IMR-90 (cell line): ENCODE data around the gene RGP1. TPM values are rescaled to one million over a fixed set of nuclear protein-coding genes. Genes with fewer than 3 reads are reported as not detected.

Experiments
- ATAC-seq: fragments of 200-7000 bp; cut with Tn5 transposase; 2 replicates; pipeline ENCODE4 v1.9.1; 2020; ENCODE audit warnings: low read depth, mild to moderate bottlenecking, moderate library complexity
- BruUV-seq: library from RNA; stranded (reverse); fragments of 400-500 nt; replicated peaks from 2 replicates; lab custom pipeline; 2021; lab: Mats Ljungman, UMichigan
- CTCF ChIA-PET: fragments of 300-600 bp; formaldehyde crosslinking; extraction: SDS; loops from one replicate; lab custom pipeline; 2021; ENCODE audit warnings: antibody characterized with exemption; lab: Yijun Ruan, JAX
- POLR2A ChIA-PET: fragments of 300-600 bp; sonication (Branson Sonifier 250); formaldehyde crosslinking; loops from one replicate; lab custom pipeline; 2022; ENCODE audit warnings: antibody characterized with exemption; ENCODE audit not compliant: unreplicated experiment; lab: Charles Lee
- DNase-seq: peaks from one replicate; pipeline ENCODE4 v3.0.0; 2013
- H2AFZ ChIP-seq: replicated peaks from 2 replicates; pipeline ENCODE3; 2013; ENCODE audit warnings: low read length, mild to moderate bottlenecking; ENCODE audit not compliant: poor library complexity
- H2AK5ac ChIP-seq: 2 replicates; pipeline ENCODE4 v1.6.1; 2013; ENCODE audit warnings: low read depth, low read length, inconsistent platforms
- H2AK9ac ChIP-seq: replicated peaks from 2 replicates; pipeline ENCODE3; 2013; ENCODE audit warnings: mild to moderate bottlenecking, low read depth, low read length, moderate library complexity; ENCODE audit not compliant: poor library complexity
- H2BK120ac ChIP-seq: 2 replicates; pipeline ENCODE4 v1.6.1; 2013; ENCODE audit warnings: low read depth, low read length, inconsistent platforms
- H2BK15ac ChIP-seq: 3 replicates; pipeline ENCODE4 v1.6.1; 2013; ENCODE audit warnings: low read depth, low read length, inconsistent platforms
- H2BK20ac ChIP-seq: 2 replicates; pipeline ENCODE4 v1.6.1; 2013; ENCODE audit warnings: low read depth, mild to moderate bottlenecking, inconsistent platforms, low read length, moderate library complexity
- H2BK5ac ChIP-seq: 2 replicates; pipeline ENCODE4 v1.6.1; 2013; ENCODE audit warnings: mild to moderate bottlenecking, low read depth, low read length, inconsistent platforms; ENCODE audit not compliant: poor library complexity, severe bottlenecking
- H3K14ac ChIP-seq: replicated peaks from 2 replicates; pipeline ENCODE4 v1.6.1; 2013; ENCODE audit warnings: low read depth, low read length, inconsistent platforms
- H3K18ac ChIP-seq: 2 replicates; pipeline ENCODE4 v1.6.1; 2013; ENCODE audit warnings: low read depth, low read length, control low read depth
- H3K23ac ChIP-seq: 2 replicates; pipeline ENCODE4 v1.6.1; 2013; ENCODE audit warnings: low read depth, low read length, inconsistent platforms
- H3K27ac ChIP-seq: 2 replicates; pipeline ENCODE4 v1.5.1; 2013; ENCODE audit warnings: mild to moderate bottlenecking, control low read depth, low read length; ENCODE audit not compliant: insufficient read depth
- H3K27me3 ChIP-seq: 2 replicates; pipeline ENCODE4 v1.6.1; 2013; ENCODE audit warnings: low read length; ENCODE audit not compliant: control insufficient read depth, insufficient read depth
- H3K36me3 ChIP-seq: 2 replicates; pipeline ENCODE4 v1.6.1; 2013; ENCODE audit warnings: low read length, mixed read lengths; ENCODE audit not compliant: control insufficient read depth, insufficient read depth
- H3K4ac ChIP-seq: 2 replicates; pipeline ENCODE4 v1.6.1; 2013; ENCODE audit warnings: low read depth, low read length, inconsistent platforms
- H3K4me1 ChIP-seq: 2 replicates; pipeline ENCODE4 v1.6.1; 2013; ENCODE audit warnings: low read length, mixed read lengths; ENCODE audit not compliant: control insufficient read depth, insufficient read depth
- H3K4me2 ChIP-seq: 2 replicates; pipeline ENCODE4 v1.6.1; 2013; ENCODE audit warnings: low read depth, mild to moderate bottlenecking, control low read depth, low read length, moderate library complexity
- H3K4me3 ChIP-seq: 2 replicates; pipeline ENCODE4 v1.5.1; 2013; ENCODE audit warnings: low read depth, mild to moderate bottlenecking, control low read depth, low read length, moderate library complexity; ENCODE audit not compliant: insufficient read depth
- H3K56ac ChIP-seq: 2 replicates; pipeline ENCODE4 v1.6.1; 2013; ENCODE audit warnings: low read length, inconsistent platforms; ENCODE audit not compliant: insufficient read depth; ENCODE audit errors: extremely low read depth
- H3K79me1 ChIP-seq, 2 experiments: 2 replicates each; pipeline ENCODE4 v1.6.1; 2013; ENCODE audit warnings: low read length in 2 of 2, inconsistent platforms in 1 of 2, low read depth in 1 of 2
- H3K9ac ChIP-seq: 2 replicates; pipeline ENCODE4 v1.6.1; 2013; ENCODE audit warnings: low read depth, low read length, control low read depth
- H3K9me1 ChIP-seq: 2 replicates; pipeline ENCODE4 v1.6.1; 2013; ENCODE audit warnings: low read length, inconsistent platforms; ENCODE audit not compliant: insufficient read depth
- H3K9me3 ChIP-seq: 2 replicates; pipeline ENCODE4 v1.6.1; 2013; ENCODE audit warnings: low read length; ENCODE audit not compliant: control insufficient read depth, insufficient read depth
- H4K20me1 ChIP-seq: 2 replicates; pipeline ENCODE4 v1.6.1; 2013; ENCODE audit warnings: low read length, inconsistent platforms; ENCODE audit not compliant: insufficient read depth
- H4K5ac ChIP-seq: 2 replicates; pipeline ENCODE4 v1.6.1; 2013; ENCODE audit warnings: mild to moderate bottlenecking, low read depth, low read length, control low read depth
- H4K8ac ChIP-seq, 2 experiments: 2 replicates each; pipeline ENCODE4 v1.6.1; 2013; ENCODE audit warnings: low read depth in 2 of 2, low read length in 2 of 2, control low read depth in 1 of 2, inconsistent platforms in 1 of 2
- H4K91ac ChIP-seq: 2 replicates; pipeline ENCODE4 v1.6.1; 2013; ENCODE audit warnings: low read depth, low read length, inconsistent platforms; ENCODE audit not compliant: insufficient read depth
- CEBPB ChIP-seq: IDR thresholded peaks from 2 replicates; pipeline ENCODE4 v1.6.1; 2012; ENCODE audit warnings: low read depth, low read length, improper control_type of control experiment
- CHD1 ChIP-seq: IDR thresholded peaks from 2 replicates; pipeline ENCODE4 v1.6.1; 2012; ENCODE audit warnings: low read depth, low read length, improper control_type of control experiment
- MAFK ChIP-seq: IDR thresholded peaks from 2 replicates; pipeline ENCODE4 v1.6.1; 2012; ENCODE audit warnings: low read depth, low read length, improper control_type of control experiment
- MAZ ChIP-seq: IDR thresholded peaks from 2 replicates; pipeline ENCODE4 v1.6.1; 2012; ENCODE audit warnings: low read depth, mild to moderate bottlenecking, low read length, improper control_type of control experiment, moderate library complexity, borderline replicate concordance
- RCOR1 ChIP-seq: IDR thresholded peaks from 2 replicates; pipeline ENCODE4 v1.6.1; 2012; ENCODE audit warnings: mild to moderate bottlenecking, low read length, improper control_type of control experiment; ENCODE audit not compliant: insufficient replicate concordance
- WGBS, 2 experiments: methylation state at CpG; one replicate each; pipeline versions ENCODE4 v1.1.5 to v1.1.7; 2013; ENCODE audit warnings: missing lambda C conversion rate in 2 of 2; ENCODE audit not compliant: insufficient read length in 1 of 2; ENCODE audit errors: extremely low coverage in 2 of 2; 5-methylcytosine and 5-hydroxymethylcytosine counted together
- dilution Hi-C: fragments of 300-500 bp; cut with HindIII; formaldehyde crosslinking; loops from one replicate; pipeline ENCODE4 v1.14.3; 2018; ENCODE audit warnings: low sequenced_read_pairs; ENCODE audit not compliant: unreplicated experiment
- in situ Hi-C: fragments of 300-500 bp; cut with MboI; formaldehyde crosslinking; loops from 3 replicates; pipeline ENCODE4 v1.14.3; 2019; ENCODE audit warnings: low sequenced_read_pairs, inconsistent platforms, mixed read lengths
- intact Hi-C: fragments of 100-400 bp; cut with micrococcal nuclease; formaldehyde crosslinking; loops from 2 replicates; pipeline ENCODE4 v1.10.0; 2022
- polyA plus RNA-seq, 3 experiments: library from polyadenylated mRNA; depleted of rRNA; stranded (reverse); fragments of >200 nt; gene quantifications; 2 replicates each; pipeline ENCODE4 v1.2.3, GENCODE V29; 2012; ENCODE audit warnings: low replicate concordance in 1 of 3
- total RNA-seq: library from RNA; depleted of rRNA; stranded (reverse); fragments of >200 nt; gene quantifications from 2 replicates; pipeline ENCODE4 v1.2.3, GENCODE V29; 2012
- TF ChIP-seq, protein P1 (sequence below): fragments of 150-350 bp; IDR thresholded peaks from 2 replicates; pipeline ENCODE4 v1.6.1; 2017; ENCODE audit warnings: mild to moderate bottlenecking, antibody characterized with exemption, low read length, low read depth

RGP1 gene
- total and polyA plus RNA-seq, 2 of the 4 experiments (the other 2 are of a cell fraction), result 10.2 to 14.3 TPM

DNA sequence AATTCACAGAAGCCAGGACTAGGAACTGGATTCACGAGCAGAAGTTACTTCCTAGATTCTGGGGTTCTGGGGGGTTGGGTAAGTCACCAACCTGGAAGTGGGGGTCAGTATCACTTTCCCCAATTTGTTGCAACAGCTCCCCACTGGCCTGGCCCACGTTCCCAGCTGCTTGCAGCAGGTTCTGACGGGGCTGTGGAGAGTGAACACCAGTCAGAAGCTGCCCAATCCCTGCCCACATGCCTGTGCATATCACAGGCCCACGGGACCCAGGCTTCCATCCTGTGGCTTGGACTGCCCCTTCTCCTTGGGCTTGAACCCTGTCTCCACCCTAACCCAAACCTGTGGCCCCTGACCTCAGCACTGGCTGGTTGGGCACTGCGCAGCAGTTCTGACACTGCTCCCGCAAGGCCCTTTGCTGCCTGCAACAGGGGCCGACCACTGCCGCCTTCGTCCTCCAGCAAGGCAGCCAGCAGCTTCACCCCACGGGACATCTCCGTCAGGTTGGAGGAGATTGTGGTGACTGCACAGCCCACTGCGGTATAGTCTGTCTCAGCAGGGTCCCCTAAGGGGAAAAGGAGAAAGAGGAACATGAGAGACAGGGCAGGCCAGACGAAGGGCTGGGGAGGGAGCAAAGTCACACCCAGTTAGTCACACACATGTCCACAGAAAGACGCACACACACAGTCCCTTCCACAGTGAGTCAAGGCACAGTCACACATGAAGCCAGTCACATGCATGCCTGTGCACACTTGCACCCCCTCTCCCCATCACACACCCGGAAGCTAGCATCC lies 30.2 kb upstream of the RGP1 start:
- in situ Hi-C loops (no loop called here), dilution Hi-C loops (no loop called here), intact Hi-C loops (no loop called here)
- Histone ChIP-seq H3K9ac (no peak overlapping the region), H3K36me3 (peaks cover 88% of the 10 kb centered on the region), H3K18ac (no peak overlapping the region), H2BK5ac (no peak overlapping the region), H4K91ac (no peak overlapping the region), H2BK120ac (no peak overlapping the region), H4K8ac (0 out of 4 replicates have a peak overlapping the region, but pooled peaks of 1 of the 2 experiments have one; percentile 12), H3K79me1 (peaks cover 55 to 84% of the 10 kb centered on the region in 2 experiments), H2AK9ac (no peak overlapping the region), H4K5ac (no peak overlapping the region), H2AFZ (no peak overlapping the region), H3K4me2 (no peak overlapping the region), H3K27me3 (no peaks in the 10 kb centered on the region), H3K4me3 (no peak overlapping the region), H3K27ac (no peak overlapping the region), H4K20me1 (peaks cover 37% of the 10 kb centered on the region), H3K56ac (no peak overlapping the region), H2BK15ac (no peak overlapping the region), H3K4ac (no peak overlapping the region), H3K9me1 (0 out of 2 replicates have a peak, but pooled peaks cover 2% of the 10 kb centered on the region), H3K9me3 (no peaks in the 10 kb centered on the region), H2AK5ac (no peak overlapping the region), H3K23ac (no peak overlapping the region; the same call in 1 of the 2 replicates), H3K4me1 (no peaks in the 10 kb centered on the region), H3K14ac (no peak overlapping the region), H2BK20ac (no peak overlapping the region)
- ChIA-PET CTCF (no interaction called here), POLR2A (no interaction called here)
- TF ChIP-seq CHD1 (no peak), CEBPB (no peak), MAZ (no peak), MAFK (no peak), RCOR1 (no peak)
- TF ChIP-seq, protein P1, sequence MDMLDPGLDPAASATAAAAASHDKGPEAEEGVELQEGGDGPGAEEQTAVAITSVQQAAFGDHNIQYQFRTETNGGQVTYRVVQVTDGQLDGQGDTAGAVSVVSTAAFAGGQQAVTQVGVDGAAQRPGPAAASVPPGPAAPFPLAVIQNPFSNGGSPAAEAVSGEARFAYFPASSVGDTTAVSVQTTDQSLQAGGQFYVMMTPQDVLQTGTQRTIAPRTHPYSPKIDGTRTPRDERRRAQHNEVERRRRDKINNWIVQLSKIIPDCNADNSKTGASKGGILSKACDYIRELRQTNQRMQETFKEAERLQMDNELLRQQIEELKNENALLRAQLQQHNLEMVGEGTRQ, result no peak
- no TSS peak for BruUV-seq
- WGBS, 2 experiments, result 97% methylated on average over 5 of the region's 15 CpGs; no CpG with 5 or more reads in 1 of the 2 experiments
- ATAC-seq (no peak), DNase-seq (no peak)
